ENCODE data around the gene IGFBP5. TPM values are rescaled to one million over a fixed set of nuclear protein-coding genes. Genes with fewer than 3 reads are reported as not detected.

The IGFBP5 gene
- total RNA-seq, 1 experiment from 2014 or later: 3.9 TPM

GRCh38 chr2:216672466-216672865 is 22.9 kb downstream of the IGFBP5 start:
- H3K36me3 ChIP-seq (ENCODE audit: control insufficient read depth in 1 of 2, insufficient read depth in 2 of 2, low read length in 2 of 2): no peaks in the 10 kb centered on the region
- TF ChIP-seq ATF3 (IDR thresholded peaks at IDR 0.05) (no peak), CBX3 (IDR thresholded peaks at IDR 0.05; ENCODE audit: low read depth) (no peak), ZBTB33 (IDR thresholded peaks at IDR 0.05; ENCODE audit: extremely low read depth, insufficient replicate concordance, low read length) (no peak), EGR1 (IDR thresholded peaks at IDR 0.05; ENCODE audit: low read depth) (no peak), TCF7L2 (IDR thresholded peaks at IDR 0.05; ENCODE audit: borderline replicate concordance, extremely low read depth, insufficient read depth, insufficient read length) (no peak), POLR2AphosphoS5 (IDR thresholded peaks at IDR 0.05; ENCODE audit: low read depth, low read length) (no peak), CEBPB (IDR thresholded peaks at IDR 0.05; ENCODE audit: low read depth) (no peak), POLR2A (IDR thresholded peaks at IDR 0.05; ENCODE audit: borderline replicate concordance, extremely low read depth, insufficient read depth, insufficient read length) (no peak), SRF (IDR thresholded peaks at IDR 0.05; ENCODE audit: low read depth) (no peak)
- CTCF ChIA-PET: no interaction called here
- H2AFZ ChIP-seq (ENCODE audit: low read depth, low read length, poor library complexity, severe bottlenecking): no peak overlapping the region
- DNase-seq (ENCODE audit: low read depth, low spot score) (no peak), ATAC-seq (no peak)
- no peaks in the 10 kb centered on the region for H3K9me3 ChIP-seq (ENCODE audit: control insufficient read depth in 1 of 2, insufficient read depth in 1 of 2, low read depth in 1 of 2, low read length in 2 of 2)
- H3K9me2 ChIP-seq (ENCODE audit: insufficient read depth): no peaks in the 10 kb centered on the region
- BruUV-seq (replicated peaks): no TSS peak
- H4K20me1 ChIP-seq (ENCODE audit: insufficient read depth): no peaks in the 10 kb centered on the region
- H3K27ac ChIP-seq (ENCODE audit: low read depth, low read length): no peak overlapping the region
- POLR2A ChIA-PET: no interaction called here
- RAD21 ChIA-PET (ENCODE audit: low non-redundant PET in 1 of 2, low total read pairs in 2 of 2, uncharacterized antibody in 2 of 2, unreplicated experiment in 2 of 2): no interaction called here
- H3K27me3 ChIP-seq (ENCODE audit: insufficient read depth, low read length): no peaks in the 10 kb centered on the region
- H3K4me3 ChIP-seq (replicated peaks in 1 of 2; ENCODE audit: low read depth in 1 of 2, low read length in 2 of 2): no peak overlapping the region
- H3K4me1 ChIP-seq (ENCODE audit: control insufficient read depth in 1 of 2, insufficient read depth in 2 of 2, low read length in 2 of 2): no peaks in the 10 kb centered on the region
- H3K9ac ChIP-seq (ENCODE audit: low read length): no peak overlapping the region
- H3K4me2 ChIP-seq (ENCODE audit: low read length): no peak overlapping the region
- intact Hi-C loops (cut with micrococcal nuclease): no loop called here
- H3K79me2 ChIP-seq (ENCODE audit: insufficient read depth, low read length): no peaks in the 10 kb centered on the region
